Kidney tubule cell (primary cell): Measurements from ENCODE around the gene BCAM.

Experiments
- DNase-seq: peaks from one replicate; pipeline ENCODE4 v3.0.0-alpha.2; 2018; ENCODE audit warnings: low spot score

BCAM gene

DNA sequence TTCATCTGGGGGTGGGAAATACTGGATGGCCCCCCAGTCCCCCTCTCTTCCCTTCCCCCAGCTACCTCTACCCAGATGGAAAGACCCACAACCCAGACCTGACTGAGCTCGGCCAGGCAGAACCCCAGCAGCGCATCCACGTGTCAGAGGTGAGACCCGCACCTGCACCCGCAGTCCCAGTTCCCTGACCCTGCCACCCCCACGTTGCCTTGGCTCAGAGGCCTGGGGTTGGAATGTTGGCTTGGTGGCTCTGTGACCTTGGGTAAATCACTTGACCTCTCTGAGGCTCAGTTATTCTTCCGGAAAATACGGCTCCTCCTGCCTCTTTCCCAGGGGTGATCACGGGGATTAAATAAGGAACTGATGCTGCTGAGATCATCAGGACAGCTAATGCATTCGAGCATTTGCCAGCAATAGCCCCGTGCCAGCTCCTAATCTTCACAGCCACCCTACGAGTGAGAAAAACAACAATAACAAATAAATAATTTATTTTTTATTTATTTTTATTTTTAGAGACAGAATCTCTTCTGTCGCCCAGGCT lies 18.9 kb upstream of the BCAM start:
- no peak for DNase-seq

DNA sequence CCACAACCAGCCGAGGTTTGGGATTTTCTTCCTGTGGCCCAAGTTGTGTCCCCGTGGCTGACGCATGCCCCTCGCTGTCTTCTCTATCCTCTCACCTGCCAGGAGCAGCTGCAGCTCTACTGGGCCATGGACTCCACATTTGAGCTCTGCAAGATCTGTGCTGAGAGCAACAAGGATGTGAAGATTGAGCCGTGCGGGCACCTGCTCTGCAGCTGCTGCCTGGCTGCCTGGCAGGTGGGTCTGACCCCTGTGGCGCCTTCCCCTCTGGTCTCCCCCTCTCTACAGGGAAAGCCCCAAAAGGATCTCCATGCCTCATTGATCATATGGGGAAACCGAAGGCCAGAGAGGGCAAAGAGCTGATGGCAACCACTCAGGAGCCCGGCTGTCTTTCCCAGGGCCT lies 16.6 kb upstream of the BCAM start:
- no peak for DNase-seq

DNA sequence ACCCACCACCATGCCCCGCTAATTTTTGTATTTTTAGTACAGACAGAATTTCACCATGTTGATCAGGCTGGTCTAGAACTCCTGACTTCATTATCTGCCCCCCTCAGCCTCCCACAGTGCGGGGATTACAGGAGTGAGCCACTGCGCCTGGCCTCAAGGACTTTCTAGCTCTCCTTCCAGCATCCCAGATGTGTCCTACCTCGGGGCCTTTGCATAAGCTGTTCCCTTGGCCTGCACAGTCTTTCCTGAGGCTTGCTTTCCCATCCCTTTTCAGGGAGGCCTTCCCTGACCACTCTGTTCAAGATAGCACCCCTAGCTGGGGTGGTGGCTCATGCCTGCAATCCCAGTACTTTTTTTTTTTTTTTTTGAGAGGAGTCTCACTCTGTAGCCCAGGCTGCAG lies 14.3 kb upstream of the BCAM start:
- DNase-seq, result no peak

DNA sequence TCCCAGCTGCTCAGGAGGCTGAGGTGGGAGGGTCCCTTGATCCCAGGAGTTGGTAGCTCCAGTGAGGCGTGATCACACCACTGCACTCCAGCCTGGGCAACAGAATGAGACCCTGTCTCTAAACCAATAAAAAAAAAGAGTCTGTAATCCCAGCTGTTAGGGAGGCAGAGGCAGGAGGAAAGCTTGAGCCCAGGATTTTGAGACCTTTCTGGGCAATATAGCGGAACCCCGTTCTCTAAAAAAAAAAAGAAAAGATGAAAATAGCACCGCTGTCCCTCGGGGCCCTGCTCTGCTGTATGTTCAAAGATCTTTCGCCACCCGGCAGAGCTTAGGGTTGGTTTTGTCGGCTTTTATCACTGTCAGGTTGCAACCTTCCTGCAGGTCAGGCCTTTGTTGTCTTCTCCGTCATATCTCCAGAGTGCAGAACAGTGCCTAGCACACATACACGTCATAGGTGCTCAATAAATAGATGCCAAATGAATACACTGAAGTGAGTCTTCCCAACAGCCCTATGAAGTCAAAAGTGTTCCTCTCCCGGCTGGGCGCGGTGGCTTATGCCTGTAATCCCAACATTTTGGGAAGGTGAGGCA lies 13.4 kb upstream of the BCAM start:
- DNase-seq, result no peak

DNA sequence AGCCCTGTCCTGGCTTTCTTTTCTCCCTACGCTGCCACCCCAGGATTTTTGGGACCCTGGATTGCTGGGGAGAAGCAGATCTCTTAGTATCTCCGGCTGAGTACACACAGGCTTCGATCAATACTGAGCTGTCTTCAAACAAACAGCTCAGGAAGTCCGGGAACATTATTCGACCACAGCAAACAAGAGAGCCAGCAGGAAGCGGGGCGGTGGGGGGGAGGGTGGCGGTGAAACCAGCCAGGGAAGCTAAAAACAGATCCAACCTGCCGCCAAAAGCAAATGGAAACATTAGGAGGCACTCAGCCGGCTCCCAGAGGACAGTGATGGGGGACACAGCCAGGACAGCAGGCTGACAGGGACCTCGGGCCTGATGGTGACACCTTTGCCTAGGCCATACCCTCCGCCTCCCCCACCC lies 12.2 kb upstream of the BCAM start:
- DNase-seq, result no peak

DNA sequence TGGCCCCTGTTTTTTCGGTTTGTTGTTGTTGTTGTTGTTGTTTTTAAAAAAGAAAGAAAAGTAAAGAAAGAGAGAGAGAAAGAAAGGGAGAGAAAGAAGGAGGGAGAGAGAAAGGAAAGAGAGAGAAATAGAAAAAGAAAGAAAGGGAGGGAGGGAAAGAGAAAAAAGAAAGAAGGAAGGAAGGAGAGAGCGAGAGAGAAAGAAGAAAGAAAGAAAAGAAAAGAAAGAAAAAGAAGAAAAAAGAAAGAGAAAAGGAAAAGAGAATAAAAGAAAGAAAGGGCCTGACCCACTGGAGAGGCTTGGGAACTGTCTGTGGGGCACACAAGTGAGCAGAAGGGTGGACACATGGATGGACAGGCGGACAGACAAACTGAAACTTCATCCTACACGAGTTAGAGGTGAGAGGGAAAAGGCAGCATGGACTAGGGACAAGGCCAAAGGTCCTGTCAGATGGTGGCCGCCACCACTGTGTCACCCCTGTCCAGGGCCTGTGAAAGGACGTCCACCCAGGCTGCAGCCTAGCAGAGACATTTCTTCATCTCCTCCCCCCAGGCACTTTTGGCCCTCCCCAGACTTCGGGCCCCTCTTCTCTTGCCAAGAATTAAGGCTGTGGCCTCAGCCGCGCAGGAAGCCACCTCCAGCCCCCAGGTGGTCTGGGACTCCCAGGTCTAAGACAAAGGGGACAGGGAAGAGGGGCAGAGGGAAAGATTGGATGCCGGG lies 9.1 kb upstream of the BCAM start:
- no peak for DNase-seq

DNA sequence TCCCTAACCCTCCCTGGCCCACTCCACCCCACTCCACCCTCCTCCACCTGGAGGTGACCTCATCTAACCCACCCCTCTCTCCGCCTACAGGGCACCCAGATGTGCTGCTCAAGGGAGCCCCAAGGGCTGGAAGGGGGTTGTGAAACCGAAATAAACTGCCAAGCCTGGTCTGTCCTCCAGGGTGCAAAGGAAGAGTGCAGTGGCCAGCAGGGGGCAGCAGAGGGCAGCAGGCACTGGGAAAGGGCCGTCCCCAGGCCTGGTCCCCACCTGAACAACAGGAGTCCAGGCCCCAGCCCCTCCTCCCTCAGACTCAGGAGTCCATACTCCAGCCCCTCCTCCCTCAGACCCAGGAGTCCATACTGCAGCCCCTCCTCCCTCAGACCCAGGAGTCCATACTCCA lies 8.4 kb upstream of the BCAM start:
- peak; percentile 74 for DNase-seq

DNA sequence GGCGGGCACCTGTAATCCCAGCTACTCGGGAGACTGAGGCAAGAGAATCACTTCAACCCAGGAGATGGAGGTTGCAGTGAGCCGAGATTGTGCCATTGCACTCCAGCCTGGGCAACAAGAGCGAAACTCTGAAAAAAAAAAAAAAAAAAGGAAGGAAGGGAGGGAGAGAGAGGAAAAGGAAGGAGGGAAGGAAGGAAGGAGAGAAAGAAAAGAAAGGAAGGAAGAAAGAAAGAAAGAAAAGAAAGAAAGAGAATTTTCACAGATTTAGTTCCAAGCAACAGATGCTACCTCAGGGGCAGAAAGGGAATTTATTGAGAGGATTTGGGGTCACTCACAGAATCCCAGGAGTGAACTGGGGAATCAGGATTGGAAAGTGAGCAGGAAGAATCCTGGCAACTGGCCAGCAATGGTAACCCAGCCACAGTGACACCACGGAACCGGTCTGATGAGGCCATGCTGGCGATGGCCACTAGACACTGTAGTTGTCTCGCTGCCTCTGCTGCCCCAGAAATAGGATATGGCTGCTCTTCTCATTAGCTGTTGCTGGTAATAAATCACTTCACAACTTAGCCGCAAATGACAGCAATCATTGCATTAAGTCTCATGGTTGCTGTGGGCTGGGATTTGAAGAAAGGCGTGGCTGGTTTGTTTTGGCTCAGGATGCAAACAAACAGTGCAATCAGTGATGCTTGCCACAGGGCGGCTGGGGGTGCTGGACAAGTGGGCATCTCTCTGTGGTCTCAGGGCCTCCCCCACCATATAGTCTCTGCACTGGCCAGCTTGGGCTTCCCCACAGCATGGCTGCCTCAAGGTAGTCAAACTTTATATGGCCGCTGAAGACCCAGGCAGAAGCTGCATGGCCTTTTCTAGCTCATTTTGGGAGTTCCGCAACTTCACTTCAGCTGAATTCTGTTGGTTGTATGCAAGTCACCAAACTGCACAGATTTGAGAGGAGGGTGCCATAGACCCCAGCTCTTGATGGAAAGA lies 5.2 kb upstream of the BCAM start:
- DNase-seq, result no peak

DNA sequence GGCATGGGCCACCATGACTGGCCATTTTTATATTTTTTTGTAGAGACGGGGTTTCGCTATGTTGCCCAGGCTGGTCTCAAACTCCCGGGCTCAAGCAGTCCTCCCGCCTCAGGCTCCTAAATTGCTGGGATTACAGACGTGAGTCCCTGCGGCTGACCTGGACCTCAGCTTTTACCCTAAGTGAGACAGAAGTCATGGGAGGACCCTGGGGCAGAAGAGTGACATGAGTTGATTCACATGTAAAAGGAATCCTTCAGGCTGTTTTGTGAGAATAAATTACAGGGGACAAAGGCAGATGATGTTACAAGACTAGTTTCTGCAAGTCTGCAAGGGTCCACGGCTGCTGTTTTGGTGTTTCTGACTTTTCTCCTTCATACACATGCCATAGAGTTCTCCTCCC lies 2.6 kb upstream of the BCAM start:
- no peak for DNase-seq

DNA sequence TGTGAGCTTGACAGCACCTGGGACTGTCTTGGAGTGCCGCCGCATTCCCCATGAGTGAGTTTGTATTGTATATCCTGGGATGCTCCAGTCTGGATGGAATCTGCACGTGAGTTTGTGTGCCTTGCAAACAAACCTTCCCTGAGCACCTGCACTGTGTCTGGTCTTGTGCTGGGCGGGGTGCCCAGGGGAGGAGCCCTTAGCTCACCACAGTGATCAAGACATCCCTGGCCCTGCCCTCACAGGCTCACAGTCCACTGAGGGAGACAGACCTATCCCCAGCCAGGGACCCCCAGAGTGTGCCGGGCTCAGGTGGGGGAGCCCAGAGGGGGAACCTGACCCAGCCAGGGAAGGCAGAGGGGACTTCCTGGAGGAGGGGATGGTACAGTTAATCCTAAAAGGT lies 1.7 kb upstream of the BCAM start:
- peak; percentile 72 for DNase-seq

DNA sequence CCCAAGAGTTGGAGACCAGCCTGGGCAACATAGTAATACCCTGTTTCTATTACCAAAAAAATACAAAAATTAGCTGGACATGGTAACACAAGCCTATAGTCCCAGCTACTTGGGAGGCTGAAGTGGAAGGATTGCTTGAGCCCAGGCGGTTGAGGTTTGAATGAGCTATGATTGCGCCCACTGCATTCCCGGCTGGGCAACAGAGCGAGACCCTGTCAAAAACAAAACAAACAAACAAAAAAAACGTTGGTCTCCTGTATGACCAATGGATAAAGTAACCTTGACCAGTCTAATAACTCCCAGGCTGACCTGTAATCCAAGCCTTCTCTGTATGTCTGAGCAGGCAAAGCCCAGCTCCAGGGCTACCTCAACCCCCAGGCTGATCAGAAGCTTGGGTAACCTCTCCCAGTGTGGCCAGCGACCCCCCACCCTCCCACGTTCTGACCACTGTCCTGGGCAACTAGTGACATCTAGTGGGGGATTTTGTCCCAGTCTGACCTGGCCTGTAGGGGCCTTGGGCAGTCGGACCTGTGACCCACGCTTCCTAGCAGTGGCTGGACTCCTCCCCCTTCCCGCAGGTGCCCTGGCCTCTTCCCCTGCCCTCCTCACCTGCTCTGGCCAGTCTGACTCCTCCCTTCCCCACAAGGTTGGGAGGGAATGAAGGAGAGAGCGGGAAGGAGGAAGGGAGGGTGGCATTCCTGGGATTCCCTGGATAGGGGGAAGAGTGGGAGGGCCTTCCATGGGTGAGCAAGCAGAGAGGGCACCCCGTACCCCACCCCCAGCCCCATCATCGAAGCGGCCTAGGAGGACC lies 1.0 kb upstream of the BCAM start:
- peak; percentile 89 for DNase-seq

DNA sequence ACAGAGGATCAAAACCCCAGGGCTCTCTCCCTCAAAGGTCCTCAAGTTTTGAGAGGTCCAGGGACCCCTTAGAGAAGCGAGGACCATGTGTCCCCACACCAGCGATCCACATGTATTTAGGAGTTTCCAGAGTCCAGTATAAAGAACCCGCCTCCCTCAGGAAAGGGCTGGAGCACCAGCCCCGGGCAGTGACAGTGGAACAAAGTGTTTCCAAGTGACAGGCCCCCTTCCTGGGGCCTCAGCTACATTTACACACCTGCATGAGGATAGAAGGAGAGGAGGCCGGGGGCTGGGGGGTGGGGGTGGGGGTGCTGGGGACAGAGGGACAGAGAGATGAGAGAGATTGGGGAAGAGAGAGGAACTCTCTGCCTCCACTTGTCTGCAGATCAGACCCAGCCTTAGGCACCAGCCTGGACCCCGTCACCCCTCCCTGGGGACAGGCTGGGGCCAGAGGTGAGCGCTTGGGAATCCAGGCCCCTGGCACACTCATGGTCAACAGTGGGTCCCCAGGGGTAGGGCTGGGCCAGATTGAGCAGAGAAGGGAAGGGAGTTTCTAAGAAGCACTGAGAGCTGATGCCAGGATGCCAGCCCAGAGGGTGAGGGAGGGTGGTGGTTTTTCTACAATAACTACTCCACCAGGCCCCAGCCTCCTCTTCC lies 802 bp downstream of the BCAM start:
- DNase-seq, result no peak

DNA sequence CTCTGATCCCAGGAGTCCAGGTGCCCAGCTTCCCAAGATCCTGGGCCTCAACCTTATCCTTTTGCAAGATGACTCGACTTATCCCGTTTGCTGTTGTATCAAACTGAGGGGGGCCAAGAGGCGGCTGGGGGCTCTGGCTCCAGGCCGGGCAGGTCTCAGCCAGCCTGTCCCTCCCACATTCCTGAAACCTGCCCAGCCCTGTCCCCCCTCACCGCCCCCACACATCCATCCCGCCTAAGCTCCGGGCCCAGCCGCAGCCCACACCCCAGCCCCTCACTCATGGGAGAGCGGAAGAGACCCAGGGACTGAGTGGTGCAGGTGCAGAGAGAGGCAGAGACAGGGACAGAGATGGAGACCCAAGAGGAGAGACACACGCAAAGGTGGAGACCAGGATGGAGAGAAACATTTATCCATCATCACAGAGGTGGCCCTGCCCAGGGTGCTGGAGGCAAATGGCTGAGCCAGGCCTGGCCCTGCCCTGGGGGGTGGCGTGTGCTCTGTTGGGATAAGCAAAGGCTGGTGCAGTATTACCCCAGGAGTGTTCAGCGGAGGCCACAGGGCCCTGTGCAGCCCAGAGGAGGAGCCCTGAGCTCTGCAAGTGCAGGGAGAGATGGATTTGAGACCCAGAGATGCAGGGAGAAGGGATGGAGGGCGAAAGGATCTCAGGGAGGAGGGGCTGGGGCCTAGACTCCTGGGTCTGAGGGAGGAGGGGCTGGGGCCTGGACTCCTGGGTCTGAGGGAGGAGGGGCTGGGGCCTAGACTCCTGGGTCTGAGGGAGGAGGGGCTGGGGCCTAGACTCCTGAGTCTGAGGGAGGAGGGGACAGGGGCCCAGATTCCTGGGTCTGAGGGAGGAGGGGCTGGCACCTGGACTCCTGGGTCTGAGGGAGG lies 1.6 kb downstream of the BCAM start:
- no peak for DNase-seq

DNA sequence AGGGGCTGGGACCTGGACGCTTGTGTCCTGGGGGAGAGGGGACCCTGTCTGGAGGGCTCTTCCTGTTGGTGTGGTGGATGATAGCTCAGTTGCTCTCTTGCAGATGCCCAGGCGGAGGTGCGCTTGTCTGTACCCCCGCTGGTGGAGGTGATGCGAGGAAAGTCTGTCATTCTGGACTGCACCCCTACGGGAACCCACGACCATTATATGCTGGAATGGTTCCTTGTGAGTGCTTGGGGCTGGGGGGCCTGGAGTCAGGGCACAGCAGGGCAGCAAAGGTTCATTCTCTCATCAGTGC lies 2.2 kb downstream of the BCAM start:
- DNase-seq, result no peak

DNA sequence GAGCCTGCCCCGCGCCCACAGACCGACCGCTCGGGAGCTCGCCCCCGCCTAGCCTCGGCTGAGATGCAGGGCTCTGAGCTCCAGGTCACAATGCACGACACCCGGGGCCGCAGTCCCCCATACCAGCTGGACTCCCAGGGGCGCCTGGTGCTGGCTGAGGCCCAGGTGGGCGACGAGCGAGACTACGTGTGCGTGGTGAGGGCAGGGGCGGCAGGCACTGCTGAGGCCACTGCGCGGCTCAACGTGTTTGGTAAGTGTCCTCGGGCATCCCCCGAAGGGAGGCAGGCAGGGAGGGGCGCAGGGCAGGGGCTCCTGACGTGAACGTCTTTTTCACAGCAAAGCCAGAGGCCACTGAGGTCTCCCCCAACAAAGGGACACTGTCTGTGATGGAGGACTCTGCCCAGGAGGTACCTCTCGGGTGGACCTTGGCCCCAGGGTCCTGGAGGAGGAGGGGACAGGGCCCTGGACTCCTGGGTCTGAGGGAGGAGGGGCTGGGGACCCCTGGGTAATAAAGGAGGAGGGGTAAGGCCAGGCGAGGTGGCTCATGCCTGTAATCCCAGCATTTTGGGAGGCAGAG lies 3.3 kb downstream of the BCAM start:
- no peak for DNase-seq

DNA sequence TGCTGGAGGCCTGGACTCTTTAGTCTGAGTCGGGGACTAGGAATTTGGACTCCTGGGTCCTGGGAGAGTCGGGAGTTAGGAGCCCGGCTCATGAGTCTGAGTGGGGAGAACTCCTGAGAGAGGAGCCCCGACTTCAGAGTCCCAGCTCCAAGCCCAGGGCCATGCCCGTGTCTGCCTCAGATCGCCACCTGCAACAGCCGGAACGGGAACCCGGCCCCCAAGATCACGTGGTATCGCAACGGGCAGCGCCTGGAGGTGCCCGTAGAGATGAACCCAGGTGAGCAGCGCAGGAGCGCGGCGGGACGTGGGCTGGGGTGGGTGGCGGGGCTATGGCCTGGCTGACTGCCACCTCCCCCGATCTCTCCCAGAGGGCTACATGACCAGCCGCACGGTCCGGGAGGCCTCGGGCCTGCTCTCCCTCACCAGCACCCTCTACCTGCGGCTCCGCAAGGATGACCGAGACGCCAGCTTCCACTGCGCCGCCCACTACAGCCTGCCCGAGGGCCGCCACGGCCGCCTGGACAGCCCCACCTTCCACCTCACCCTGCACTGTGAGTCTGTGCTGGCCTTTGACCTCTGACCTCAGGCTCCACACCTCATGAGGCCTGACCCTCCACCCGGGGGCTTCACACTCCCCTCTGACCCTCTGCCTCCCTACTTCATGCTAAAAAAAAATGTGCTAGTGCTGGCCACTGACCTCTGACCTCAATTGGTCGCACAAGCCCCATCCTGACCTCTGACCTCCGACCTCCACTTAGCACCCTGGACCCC lies 4.4 kb downstream of the BCAM start:
- DNase-seq, result peak; percentile 38

DNA sequence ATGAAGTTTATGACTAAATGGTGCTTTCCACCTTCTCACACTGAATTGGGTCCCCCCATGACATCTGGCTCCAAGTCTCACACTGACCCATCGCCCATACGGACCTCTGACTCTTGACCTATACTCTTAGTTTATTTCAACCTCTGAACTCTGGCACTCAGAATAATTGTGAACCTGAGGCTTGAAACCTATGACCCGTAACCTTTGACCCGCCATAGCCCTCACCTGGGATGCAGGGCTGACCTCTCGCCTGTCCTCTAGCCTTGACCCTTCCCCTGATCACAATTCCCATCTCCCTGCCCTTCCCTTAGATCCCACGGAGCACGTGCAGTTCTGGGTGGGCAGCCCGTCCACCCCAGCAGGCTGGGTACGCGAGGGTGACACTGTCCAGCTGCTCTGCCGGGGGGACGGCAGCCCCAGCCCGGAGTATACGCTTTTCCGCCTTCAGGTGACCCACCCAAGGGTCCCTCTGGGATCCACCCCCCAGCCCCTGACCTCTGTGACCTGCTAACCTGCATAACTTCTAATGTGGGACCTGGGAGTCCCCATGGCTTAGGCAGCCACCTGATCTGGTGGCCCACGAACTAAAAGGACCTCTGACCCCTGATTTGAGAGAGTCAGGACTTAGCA lies 5.1 kb downstream of the BCAM start:
- no peak for DNase-seq

DNA sequence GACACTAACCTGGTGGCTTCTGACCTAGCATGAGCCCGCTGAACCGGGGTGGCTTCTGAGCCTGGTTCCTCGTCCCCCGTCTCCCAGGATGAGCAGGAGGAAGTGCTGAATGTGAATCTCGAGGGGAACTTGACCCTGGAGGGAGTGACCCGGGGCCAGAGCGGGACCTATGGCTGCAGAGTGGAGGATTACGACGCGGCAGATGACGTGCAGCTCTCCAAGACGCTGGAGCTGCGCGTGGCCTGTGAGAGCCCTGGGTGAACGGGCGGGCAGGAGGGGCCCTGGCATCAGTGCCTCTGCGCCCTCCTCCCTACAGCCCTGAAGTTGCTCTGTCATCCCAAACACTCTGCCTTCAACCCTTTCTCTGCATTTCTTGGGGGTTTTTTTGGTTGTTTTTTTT lies 5.6 kb downstream of the BCAM start:
- no peak for DNase-seq

DNA sequence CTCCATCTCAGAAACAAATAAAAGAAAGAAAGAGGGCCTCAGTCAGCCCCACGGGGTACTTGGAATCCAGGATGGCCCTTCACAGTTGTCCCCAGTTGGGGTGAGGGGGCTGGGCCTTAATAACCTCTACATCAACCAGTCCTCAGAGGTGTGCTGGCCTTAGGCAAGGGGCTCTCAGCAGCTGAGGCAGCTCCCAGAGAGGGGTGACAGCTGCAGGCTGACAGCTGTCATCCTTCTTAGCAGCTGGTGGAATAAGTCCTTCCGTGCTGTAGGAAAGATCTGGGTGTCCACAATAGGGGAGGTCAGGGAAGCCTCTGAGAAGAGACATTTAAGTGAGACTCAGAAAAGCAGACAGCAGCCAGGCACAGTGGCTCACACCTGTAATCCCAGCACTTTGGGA lies 7.4 kb downstream of the BCAM start:
- DNase-seq, result no peak
